Bronchial epithelial cell (primary cell): ENCODE results near the gene IQCM. TPM values are rescaled to one million over a fixed set of nuclear protein-coding genes. Genes with fewer than 3 reads are reported as not detected.

Experiments used
- DNase-seq: peaks from one replicate; pipeline ENCODE4 v3.0.0-alpha.2; 2010; ENCODE audit warnings: low read depth
- FAIRE-seq: peaks from 2 replicates; lab custom pipeline; 2011; peaks lifted over from hg19 to GRCh38; lab: Jason Lieb, UNC
- H3K27me3 ChIP-seq: 2 replicates; pipeline ENCODE4 v1.5.1; 2011; ENCODE audit warnings: low read length; ENCODE audit not compliant: control insufficient read depth, insufficient read depth
- H3K36me3 ChIP-seq: 2 replicates; pipeline ENCODE4 v1.5.1; 2011; ENCODE audit warnings: low read length; ENCODE audit not compliant: control insufficient read depth, insufficient read depth
- H3K4me3 ChIP-seq: 2 replicates; pipeline ENCODE4 v1.5.1; 2011; ENCODE audit warnings: mild to moderate bottlenecking, low read depth, low read length, control low read depth
- total RNA-seq: library from RNA; depleted of rRNA; stranded (reverse); fragments of >200 nt; gene quantifications from 2 replicates; pipeline ENCODE4 v1.2.1, GENCODE V29; 2014
- TF ChIP-seq, protein P1 (sequence below): IDR thresholded peaks from 2 replicates; pipeline ENCODE4 v1.5.1; 2011; ENCODE audit warnings: mild to moderate bottlenecking, moderate library complexity, low read length, control low read depth, inconsistent platforms; ENCODE audit not compliant: insufficient read depth, severe bottlenecking

IQCM gene
- total RNA-seq, 1 donor from 2014 or later: not detected

DNA sequence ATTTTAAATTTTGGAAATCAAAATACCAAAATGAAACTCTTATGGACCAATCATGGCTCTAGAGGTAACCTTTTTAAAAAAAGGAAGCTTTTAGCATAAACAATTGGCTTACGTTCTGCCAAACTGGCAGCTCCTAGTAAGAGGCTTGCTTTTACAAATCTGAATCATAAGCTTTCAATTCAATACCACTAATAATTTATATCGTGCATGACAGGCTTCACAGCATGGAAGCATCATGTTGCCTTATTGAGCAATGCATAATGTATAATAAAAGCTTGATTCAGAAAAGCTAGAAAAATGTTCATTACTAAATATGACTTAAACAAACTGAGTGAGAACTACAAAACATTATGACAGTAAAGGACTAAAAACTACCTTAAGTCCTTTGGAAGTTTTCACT, 280.9 kb downstream of the IQCM start:
- FAIRE-seq (no peak), DNase-seq (no peak)
- H3K4me3 ChIP-seq: no peak overlapping the region
- no peaks in the 10 kb centered on the region for H3K27me3 ChIP-seq
- no peaks in the 10 kb centered on the region for H3K36me3 ChIP-seq
- TF ChIP-seq, protein P1, sequence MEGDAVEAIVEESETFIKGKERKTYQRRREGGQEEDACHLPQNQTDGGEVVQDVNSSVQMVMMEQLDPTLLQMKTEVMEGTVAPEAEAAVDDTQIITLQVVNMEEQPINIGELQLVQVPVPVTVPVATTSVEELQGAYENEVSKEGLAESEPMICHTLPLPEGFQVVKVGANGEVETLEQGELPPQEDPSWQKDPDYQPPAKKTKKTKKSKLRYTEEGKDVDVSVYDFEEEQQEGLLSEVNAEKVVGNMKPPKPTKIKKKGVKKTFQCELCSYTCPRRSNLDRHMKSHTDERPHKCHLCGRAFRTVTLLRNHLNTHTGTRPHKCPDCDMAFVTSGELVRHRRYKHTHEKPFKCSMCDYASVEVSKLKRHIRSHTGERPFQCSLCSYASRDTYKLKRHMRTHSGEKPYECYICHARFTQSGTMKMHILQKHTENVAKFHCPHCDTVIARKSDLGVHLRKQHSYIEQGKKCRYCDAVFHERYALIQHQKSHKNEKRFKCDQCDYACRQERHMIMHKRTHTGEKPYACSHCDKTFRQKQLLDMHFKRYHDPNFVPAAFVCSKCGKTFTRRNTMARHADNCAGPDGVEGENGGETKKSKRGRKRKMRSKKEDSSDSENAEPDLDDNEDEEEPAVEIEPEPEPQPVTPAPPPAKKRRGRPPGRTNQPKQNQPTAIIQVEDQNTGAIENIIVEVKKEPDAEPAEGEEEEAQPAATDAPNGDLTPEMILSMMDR: no peak

- H3K4me3 ChIP-seq: no peak overlapping the region
- DNase-seq (peak; percentile 41), FAIRE-seq (no peak)
- TF ChIP-seq, protein P1: no peak
- H3K36me3 ChIP-seq: no peaks in the 10 kb centered on the region
- no peaks in the 10 kb centered on the region for H3K27me3 ChIP-seq
Observed at GRCh38 chr4:149531861-149532260, 283.8 kb downstream of the IQCM start.

GRCh38 chr4:149523039-149523438, 292.6 kb downstream of the IQCM start:
- H3K36me3 ChIP-seq: no peaks in the 10 kb centered on the region
- DNase-seq: no peak
- no peak for FAIRE-seq
- TF ChIP-seq, protein P1: no peak
- H3K4me3 ChIP-seq: no peak overlapping the region
- no peaks in the 10 kb centered on the region for H3K27me3 ChIP-seq

DNA sequence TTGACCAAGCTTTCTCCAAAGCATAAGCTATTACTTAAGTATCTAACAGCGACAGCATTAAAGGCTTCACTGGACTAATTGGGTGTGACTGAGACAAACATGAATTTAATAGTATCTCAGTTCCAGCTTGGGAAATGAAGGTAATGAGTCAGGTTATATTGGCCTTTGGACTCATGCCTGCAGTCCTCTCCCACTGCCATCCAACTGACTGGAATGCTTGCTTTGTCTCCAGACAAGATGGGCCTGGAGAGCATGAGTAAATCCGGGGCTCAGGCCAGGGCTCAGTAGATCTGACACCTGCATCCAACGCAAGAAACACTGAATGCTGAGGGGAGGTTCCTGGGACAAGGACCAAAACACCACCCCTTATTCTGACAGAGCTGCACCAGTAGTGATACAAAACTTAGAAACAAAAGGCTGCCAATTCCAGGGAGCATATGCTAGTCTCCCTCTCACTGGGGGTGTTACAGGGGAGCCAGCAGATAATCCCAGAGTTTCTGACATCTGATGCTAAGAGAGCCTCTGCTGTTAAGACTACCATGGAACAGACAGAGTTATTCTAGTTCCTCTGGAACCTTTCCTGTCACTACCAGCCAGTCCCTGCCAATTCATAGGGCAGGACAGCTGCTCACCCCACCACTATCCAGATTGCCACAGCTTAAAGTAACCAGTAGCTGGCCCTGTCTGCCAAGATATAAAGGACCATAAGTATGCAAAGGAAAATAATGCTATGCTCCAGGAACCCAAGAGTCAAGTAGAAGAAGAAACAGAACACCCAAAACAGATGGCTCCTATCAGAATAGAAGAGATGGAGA, 293.8 kb downstream of the IQCM start:
- H3K36me3 ChIP-seq: no peaks in the 10 kb centered on the region
- no peak overlapping the region for H3K4me3 ChIP-seq
- FAIRE-seq (no peak), DNase-seq (peak; percentile 35)
- TF ChIP-seq, protein P1: no peak
- no peaks in the 10 kb centered on the region for H3K27me3 ChIP-seq

GRCh38 chr4:149518471-149518870, 297.2 kb downstream of the IQCM start:
- TF ChIP-seq, protein P1: no peak
- Histone ChIP-seq H3K27me3 (no peaks in the 10 kb centered on the region), H3K4me3 (no peak overlapping the region), H3K36me3 (no peaks in the 10 kb centered on the region)
- DNase-seq (no peak), FAIRE-seq (no peak)

- Histone ChIP-seq H3K4me3 (no peak overlapping the region), H3K36me3 (no peaks in the 10 kb centered on the region), H3K27me3 (no peaks in the 10 kb centered on the region)
- TF ChIP-seq, protein P1: no peak
- DNase-seq (no peak), FAIRE-seq (no peak)
Observed at GRCh38 chr4:149513081-149513480, 302.6 kb downstream of the IQCM start.
